H1 (cell line): ENCODE results near the gene SLC10A6. TPM values are rescaled to one million over a fixed set of nuclear protein-coding genes. Genes with fewer than 3 reads are reported as not detected.

ENCODE experiments used
- CTCF ChIA-PET: fragments of 300-600 bp; sonication (Branson Sonifier 250); formaldehyde crosslinking; loops from one replicate; lab custom pipeline; 2021; ENCODE audit not compliant: partially characterized antibody; lab: Charles Lee
- POLR2A ChIA-PET: fragments of 300-600 bp; sonication (Branson Sonifier 250); formaldehyde crosslinking; loops from one replicate; lab custom pipeline; 2021; ENCODE audit warnings: inconsistent platforms; ENCODE audit not compliant: partially characterized antibody; lab: Charles Lee
- DNase-seq, 2 experiments: peaks; one replicate each; pipeline versions ENCODE4 v3.0.0 to v3.0.0-alpha.2; 2010 to 2022; ENCODE audit warnings: low spot score in 2 of 2, low read depth in 1 of 2, mixed read lengths in 1 of 2
- FAIRE-seq: peaks from 2 replicates; lab custom pipeline; 2011; peaks lifted over from hg19 to GRCh38; lab: Jason Lieb, UNC
- H2AFZ ChIP-seq: 2 replicates; pipeline ENCODE4 v1.8.1; 2012; ENCODE audit warnings: low read length, inconsistent platforms
- H2AK5ac ChIP-seq: 2 replicates; pipeline ENCODE4 v1.6.1; 2013; ENCODE audit warnings: low read depth, low read length
- H2BK120ac ChIP-seq: replicated peaks from 2 replicates; pipeline ENCODE3; 2013; ENCODE audit warnings: low read depth, low read length, inconsistent platforms
- H2BK12ac ChIP-seq: 2 replicates; pipeline ENCODE4 v1.6.1; 2013; ENCODE audit warnings: low read depth, low read length
- H2BK15ac ChIP-seq: 2 replicates; pipeline ENCODE4 v1.6.1; 2013; ENCODE audit warnings: low read length
- H2BK20ac ChIP-seq: 2 replicates; pipeline ENCODE4 v1.6.1; 2013; ENCODE audit warnings: low read length
- H2BK5ac ChIP-seq: 2 replicates; pipeline ENCODE4 v1.6.1; 2013; ENCODE audit warnings: low read depth, low read length
- H3K14ac ChIP-seq: 2 replicates; pipeline ENCODE4 v1.6.1; 2013; ENCODE audit warnings: inconsistent platforms; ENCODE audit not compliant: insufficient read length
- H3K18ac ChIP-seq: 2 replicates; pipeline ENCODE4 v1.6.1; 2013; ENCODE audit warnings: low read length; ENCODE audit errors: extremely low read depth
- H3K23ac ChIP-seq: 2 replicates; pipeline ENCODE4 v1.6.1; 2013; ENCODE audit warnings: inconsistent platforms; ENCODE audit not compliant: insufficient read length
- H3K23me2 ChIP-seq: 2 replicates; pipeline ENCODE4 v1.6.1; 2013; ENCODE audit warnings: low read depth, low read length
- H3K27ac ChIP-seq: 2 replicates; pipeline ENCODE4 v1.6.1; 2011; ENCODE audit warnings: low read depth, low read length, inconsistent platforms
- H3K27me3 ChIP-seq, 4 experiments: replicated peaks in 1 of 4; 1 replicate in 1 of 4; 2 replicates in 3 of 4; pipeline versions ENCODE4 v1.6.1 to v1.8.1; 2011 to 2013; ENCODE audit warnings: low read length in 3 of 4, mild to moderate bottlenecking in 3 of 4, inconsistent platforms in 2 of 4, mixed read lengths in 2 of 4, moderate library complexity in 1 of 4; ENCODE audit not compliant: control insufficient read depth in 3 of 4, insufficient read depth in 3 of 4; ENCODE audit errors: extremely low read depth in 1 of 4
- H3K36me3 ChIP-seq, 4 experiments: 2 replicates each; pipeline versions ENCODE4 v1.6.1 to v1.8.1; 2011 to 2013; ENCODE audit warnings: mild to moderate bottlenecking in 4 of 4, low read length in 3 of 4, moderate library complexity in 2 of 4, control low read depth in 1 of 4, inconsistent platforms in 1 of 4; ENCODE audit not compliant: insufficient read depth in 4 of 4, control insufficient read depth in 2 of 4
- H3K4ac ChIP-seq: replicated peaks from 2 replicates; pipeline ENCODE3; 2013; ENCODE audit warnings: low read length, low read depth, mixed read lengths, inconsistent platforms; ENCODE audit not compliant: insufficient read length
- H3K4me1 ChIP-seq, 4 experiments: replicated peaks in 1 of 4; 1 replicate in 1 of 4; 2 replicates in 3 of 4; pipeline versions ENCODE4 v1.6.1 to v1.8.1; 2011 to 2013; ENCODE audit warnings: low read length in 3 of 4, inconsistent platforms in 2 of 4, mixed read lengths in 1 of 4; ENCODE audit not compliant: insufficient read depth in 4 of 4, control insufficient read depth in 3 of 4
- H3K4me2 ChIP-seq, 2 experiments: 2 replicates each; pipeline versions ENCODE4 v1.6.1 to v1.8.1; 2011 to 2013; ENCODE audit warnings: low read depth in 2 of 2, low read length in 2 of 2, control low read depth in 1 of 2, inconsistent platforms in 1 of 2, mild to moderate bottlenecking in 1 of 2; ENCODE audit not compliant: insufficient read depth in 1 of 2
- H3K4me3 ChIP-seq, 4 experiments: fragments of 200-600, 300-600 bp in 1 of 4; sonication (generic), shearing (Covaris generic), sonication (Bioruptor Twin) in 1 of 4; 2 replicates each; pipeline versions ENCODE4 v1.5.1 to v1.8.1; 2011 to 2016; ENCODE audit warnings: low read length in 4 of 4, low read depth in 3 of 4, control low read depth in 2 of 4, inconsistent platforms in 2 of 4, mild to moderate bottlenecking in 2 of 4, mixed read lengths in 1 of 4, moderate library complexity in 1 of 4; ENCODE audit not compliant: insufficient read depth in 2 of 4; ENCODE audit errors: extremely low read depth in 1 of 4
- H3K56ac ChIP-seq: replicated peaks from 2 replicates; pipeline ENCODE3; 2013; ENCODE audit warnings: low read depth, mild to moderate bottlenecking, mixed read lengths, low read length, inconsistent platforms; ENCODE audit not compliant: insufficient read length
- H3K79me1 ChIP-seq: 2 replicates; pipeline ENCODE4 v1.6.1; 2013; ENCODE audit warnings: low read depth, low read length, control low read depth
- H3K79me2 ChIP-seq, 2 experiments: 2 replicates each; pipeline versions ENCODE4 v1.6.1 to v1.8.1; 2012 to 2013; ENCODE audit warnings: low read length in 2 of 2, mild to moderate bottlenecking in 2 of 2, inconsistent platforms in 1 of 2; ENCODE audit not compliant: insufficient read depth in 2 of 2, control insufficient read depth in 1 of 2
- H3K9ac ChIP-seq, 4 experiments: replicated peaks in 1 of 4; 1 replicate in 1 of 4; 2 replicates in 3 of 4; pipeline versions ENCODE4 v1.6.1 to v1.8.1; 2011 to 2013; ENCODE audit warnings: low read depth in 3 of 4, low read length in 3 of 4, control low read depth in 2 of 4, mild to moderate bottlenecking in 2 of 4, moderate library complexity in 2 of 4, inconsistent platforms in 1 of 4; ENCODE audit errors: extremely low read depth in 1 of 4
- H3K9me3 ChIP-seq, 2 experiments: 2 replicates each; pipeline versions ENCODE4 v1.6.1 to v1.8.1; 2012 to 2013; ENCODE audit warnings: mild to moderate bottlenecking in 2 of 2, moderate library complexity in 2 of 2, control low read depth in 1 of 2, inconsistent platforms in 1 of 2, low read depth in 1 of 2, low read length in 1 of 2, mixed read lengths in 1 of 2; ENCODE audit not compliant: insufficient read depth in 2 of 2
- H4K20me1 ChIP-seq, 2 experiments: replicated peaks in 1 of 2; 2 replicates each; pipeline versions ENCODE3 to v1.8.1; 2011 to 2013; ENCODE audit warnings: inconsistent platforms in 2 of 2, low read length in 2 of 2, mild to moderate bottlenecking in 1 of 2; ENCODE audit not compliant: insufficient read depth in 2 of 2, control insufficient read depth in 1 of 2
- H4K5ac ChIP-seq: 2 replicates; pipeline ENCODE4 v1.6.1; 2013; ENCODE audit warnings: low read length, low read depth, mixed read lengths, inconsistent platforms; ENCODE audit not compliant: insufficient read length
- H4K8ac ChIP-seq: 2 replicates; pipeline ENCODE4 v1.8.0; 2013; ENCODE audit warnings: mild to moderate bottlenecking, moderate library complexity, low read length, inconsistent platforms; ENCODE audit not compliant: insufficient read depth; ENCODE audit errors: extremely low read depth
- H4K91ac ChIP-seq: replicated peaks from 2 replicates; pipeline ENCODE3; 2013; ENCODE audit warnings: low read length, mixed read lengths, inconsistent platforms; ENCODE audit not compliant: insufficient read length
- CTBP2 ChIP-seq: IDR thresholded peaks from 2 replicates; pipeline ENCODE4 v1.7.0; 2011; ENCODE audit warnings: borderline replicate concordance, mild to moderate bottlenecking, moderate library complexity, mixed read lengths, low read length; ENCODE audit not compliant: insufficient read depth, insufficient read length
- HDAC2 ChIP-seq, 2 experiments: fragments of 300-600 bp in 1 of 2; sonication (generic) in 1 of 2; IDR thresholded peaks; 2 replicates each; pipeline ENCODE4 v1.6.1; 2011 to 2012; ENCODE audit warnings: low read depth in 2 of 2, low read length in 2 of 2, mild to moderate bottlenecking in 2 of 2, moderate library complexity in 2 of 2, borderline replicate concordance in 1 of 2, inconsistent platforms in 1 of 2
- KDM1A ChIP-seq: fragments of 200-600, 300-600 bp; sonication (generic); IDR thresholded peaks from 2 replicates; pipeline ENCODE4 v1.7.1; 2016; ENCODE audit warnings: mild to moderate bottlenecking, low read length, borderline replicate concordance
- KDM4A ChIP-seq: IDR thresholded peaks from one replicate; pipeline ENCODE4 v1.7.1; 2012; ENCODE audit warnings: low read depth, mild to moderate bottlenecking, moderate library complexity, low read length, inconsistent platforms; ENCODE audit not compliant: severe bottlenecking
- NANOG ChIP-seq: IDR thresholded peaks from 2 replicates; pipeline ENCODE4 v1.6.1; 2011; ENCODE audit warnings: low read length, low read depth, mild to moderate bottlenecking, inconsistent platforms; ENCODE audit not compliant: insufficient read depth, poor library complexity, severe bottlenecking
- PHF8 ChIP-seq: fragments of 200-600 bp; sonication (generic); conservative IDR thresholded peaks from 2 replicates; pipeline ENCODE4 v1.7.1; 2012; ENCODE audit warnings: low read depth, mild to moderate bottlenecking, inconsistent platforms, low read length, moderate library complexity
- POU5F1 ChIP-seq: IDR thresholded peaks from 2 replicates; pipeline ENCODE4 v1.6.1; 2011; ENCODE audit warnings: low read depth, mild to moderate bottlenecking, low read length, moderate library complexity
- RAD21 ChIP-seq, 2 experiments: IDR thresholded peaks in 1 of 2; conservative IDR thresholded peaks in 1 of 2; 2 replicates each; pipeline ENCODE4 v1.6.1; 2011; ENCODE audit warnings: low read depth in 2 of 2, low read length in 2 of 2, improper control_type of control experiment in 1 of 2, inconsistent platforms in 1 of 2, mild to moderate bottlenecking in 1 of 2, moderate library complexity in 1 of 2
- SIN3A ChIP-seq, 2 experiments: IDR thresholded peaks in 1 of 2; conservative IDR thresholded peaks in 1 of 2; 2 replicates each; pipeline ENCODE4 v1.6.1; 2011 to 2012; ENCODE audit warnings: low read length in 2 of 2, improper control_type of control experiment in 1 of 2, low read depth in 1 of 2, mild to moderate bottlenecking in 1 of 2
- SUZ12 ChIP-seq: fragments of 200-600 bp; sonication (generic); IDR thresholded peaks from 2 replicates; pipeline ENCODE4 v1.6.1; 2012; ENCODE audit warnings: mild to moderate bottlenecking, inconsistent platforms, low read length, moderate library complexity, mixed read lengths
- TAF1 ChIP-seq: IDR thresholded peaks from 2 replicates; pipeline ENCODE4 v1.6.1; 2011; ENCODE audit warnings: mild to moderate bottlenecking, low read depth, low read length
- TBP ChIP-seq: IDR thresholded peaks from 2 replicates; pipeline ENCODE4 v1.6.1; 2011; ENCODE audit warnings: low read depth, low read length, improper control_type of control experiment
- WGBS, 2 experiments: shearing (Covaris generic) in 1 of 2; methylation state at CpG; one replicate each; pipeline versions ENCODE4 v1.1.6 to v1.1.7; 2013 to 2015; ENCODE audit warnings: low lambda C conversion rate in 2 of 2, mixed read lengths in 2 of 2, inconsistent platforms in 1 of 2, low coverage in 1 of 2, missing lambda C conversion rate in 1 of 2; ENCODE audit not compliant: insufficient replicate concordance in 2 of 2, insufficient coverage in 1 of 2, insufficient read length in 1 of 2; ENCODE audit errors: extremely low coverage in 1 of 2, missing lambda C conversion rate in 1 of 2; 5-methylcytosine and 5-hydroxymethylcytosine counted together
- polyA plus RNA-seq, 7 experiments: library from polyadenylated mRNA; depleted of rRNA in 3 of 7; stranded (reverse) in 5 of 7; unstranded in 2 of 7; fragments of >200 nt in 5 of 7; fragments of 200-250 nt in 2 of 7; gene quantifications; 1 replicate in 5 of 7; 2 replicates in 1 of 7; 4 replicates in 1 of 7; pipeline versions ENCODE4 v1.2.1 to v1.2.3, GENCODE V29; 2011 to 2013; ENCODE audit warnings: missing spikeins in 2 of 7, mixed read lengths in 2 of 7
- total RNA-seq: library from RNA; stranded (reverse); fragmentation: NEBNext Ultra II Directional; extraction: Animal tissue kit (Norgen Biotek cat#: 25700); gene quantifications from 2 replicates; pipeline ENCODE4 v1.2.1, GENCODE V29; 2021

Gene SLC10A6
- total and polyA plus RNA-seq, 2 of the 8 experiments (the other 6 are each of a cell fraction or from before 2014, with no cell fraction given) = not detected

DNA sequence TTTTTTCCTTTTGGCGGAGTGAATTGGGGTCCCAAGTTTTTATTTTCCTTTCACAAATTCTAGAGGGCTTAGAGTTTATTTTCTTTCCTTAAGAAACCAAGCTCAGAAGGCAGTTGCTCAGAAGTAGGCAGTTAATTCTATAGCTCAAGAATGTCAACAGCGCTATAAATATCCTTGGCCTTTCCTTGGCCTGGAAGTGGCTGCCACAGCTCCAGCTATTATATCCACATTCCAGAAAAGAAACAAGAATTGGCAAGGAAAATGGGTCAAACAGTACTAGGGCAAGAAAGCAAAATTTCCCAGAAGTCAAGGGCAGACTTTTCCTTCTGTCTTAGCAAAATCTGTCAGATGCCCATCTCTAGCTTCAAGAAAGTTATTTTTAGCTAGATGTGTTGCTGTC, 31.0 kb downstream of the SLC10A6 start:
- H4K8ac ChIP-seq = no peak overlapping the region
- H2BK20ac ChIP-seq = no peak overlapping the region
- H2BK12ac ChIP-seq = no peak overlapping the region
- no peaks in the 10 kb centered on the region for H4K20me1 ChIP-seq
- H3K27me3 ChIP-seq = no peaks in the 10 kb centered on the region
- FAIRE-seq (no peak), DNase-seq (no peak)
- no peak overlapping the region for H3K18ac ChIP-seq
- no peaks in the 10 kb centered on the region for H3K9me3 ChIP-seq
- H3K79me2 ChIP-seq = no peaks in the 10 kb centered on the region
- no peak overlapping the region for H2AFZ ChIP-seq
- H3K4me1 ChIP-seq = peaks cover 0 to 3% (median 0%) of the 10 kb centered on the region in 4 experiments; a peak in 1 of 7 replicates
- H3K79me1 ChIP-seq = no peaks in the 10 kb centered on the region
- no peak overlapping the region for H2AK5ac ChIP-seq
- no peak overlapping the region for H3K4me3 ChIP-seq
- H2BK15ac ChIP-seq = no peak overlapping the region
- POLR2A ChIA-PET = interaction anchor here (0.6 to 0.7 kb wide), 2 partner anchors 225 to 243 kb away, joined by 3 to 4 read pairs; no protein-coding TSS in a partner anchor
- H2BK5ac ChIP-seq = no peak overlapping the region
- 90% methylated on average over 2 of the region's 2 CpGs; no CpG with 5 or more reads in 1 of the 2 experiments for WGBS, 2 experiments
- CTCF ChIA-PET = interaction anchor here (0.9 to 4.9 kb wide), 11 partner anchors 9 to 332 kb away, joined by 3 to 20 read pairs (median 4); no protein-coding TSS in a partner anchor
- no peak overlapping the region for H3K23ac ChIP-seq
- H3K4ac ChIP-seq = no peak overlapping the region
- no peak overlapping the region for H3K14ac ChIP-seq
- H3K56ac ChIP-seq = no peak overlapping the region
- peaks cover 0 to 22% (median 10%) of the 10 kb centered on the region in 4 experiments; a peak in 6 of 8 replicates for H3K36me3 ChIP-seq
- no peak overlapping the region for H3K27ac ChIP-seq
- no peak overlapping the region for H3K4me2 ChIP-seq
- H2BK120ac ChIP-seq = no peak overlapping the region
- no peak overlapping the region for H4K5ac ChIP-seq
- H3K9ac ChIP-seq = no peak overlapping the region
- no peak overlapping the region for H4K91ac ChIP-seq
- no peaks in the 10 kb centered on the region for H3K23me2 ChIP-seq
- no peak for TF ChIP-seq SUZ12
- no peak for TF ChIP-seq RAD21 (IDR thresholded peaks at IDR 0.05 in 1 of 2, conservative IDR thresholded peaks at IDR 0.05 in 1 of 2; ENCODE audit: low read depth in 2 of 2, low read length in 2 of 2)
- no peak for TF ChIP-seq NANOG
- TF ChIP-seq POU5F1 = no peak
- no peak for TF ChIP-seq PHF8
- no peak for TF ChIP-seq KDM4A
- no peak for TF ChIP-seq KDM1A
- no peak for TF ChIP-seq HDAC2 (IDR thresholded peaks at IDR 0.05; ENCODE audit: borderline replicate concordance in 1 of 2, low read depth in 2 of 2, low read length in 2 of 2)
- TF ChIP-seq SIN3A (conservative IDR thresholded peaks at IDR 0.05 in 1 of 2, IDR thresholded peaks at IDR 0.05 in 1 of 2; ENCODE audit: low read depth in 1 of 2, low read length in 2 of 2) = no peak
- TF ChIP-seq TAF1 = no peak
- TF ChIP-seq CTBP2 = no peak
- no peak for TF ChIP-seq TBP
